GM18508 (cell line): ENCODE results near the gene LOXHD1.

Experiments used
- ATAC-seq: cut with Tn5 transposase; IDR thresholded peaks from one replicate; pipeline ENCODE4 v1.9.1; 2021; ENCODE audit warnings: moderate number of reproducible peaks; ENCODE audit not compliant: insufficient read depth, unreplicated experiment

Gene LOXHD1

GRCh38 chr18:46461993-46462392 lies 195.0 kb downstream of the LOXHD1 start:
- no peak for ATAC-seq

GRCh38 chr18:46460754-46461153 lies 196.3 kb downstream of the LOXHD1 start:
- ATAC-seq: no peak

- no peak for ATAC-seq
Measured at GRCh38 chr18:46459789-46460455, 197.1 kb downstream of the LOXHD1 start.

- ATAC-seq: no peak
Measured at GRCh38 chr18:46458472-46458871, 198.5 kb downstream of the LOXHD1 start.

GRCh38 chr18:46456691-46457090 lies 200.3 kb downstream of the LOXHD1 start:
- ATAC-seq: no peak

GRCh38 chr18:46452820-46453219 lies 204.2 kb downstream of the LOXHD1 start:
- ATAC-seq: no peak

- ATAC-seq: no peak
Measured at GRCh38 chr18:46449499-46449898, 207.5 kb downstream of the LOXHD1 start.

- no peak for ATAC-seq
Measured at GRCh38 chr18:46449033-46449432, 208.0 kb downstream of the LOXHD1 start.

- ATAC-seq: no peak
Measured at GRCh38 chr18:46448347-46448746, 208.7 kb downstream of the LOXHD1 start.

GRCh38 chr18:46447792-46448191 lies 209.2 kb downstream of the LOXHD1 start:
- no peak for ATAC-seq

GRCh38 chr18:46447323-46447722 lies 209.7 kb downstream of the LOXHD1 start:
- no peak for ATAC-seq

- ATAC-seq: no peak
Measured at GRCh38 chr18:46445522-46446313, 211.3 kb downstream of the LOXHD1 start.

GRCh38 chr18:46439037-46439436 lies 218.0 kb downstream of the LOXHD1 start:
- ATAC-seq: no peak

- no peak for ATAC-seq
Measured at GRCh38 chr18:46437061-46437460, 220.0 kb downstream of the LOXHD1 start.

GRCh38 chr18:46436621-46437020 lies 220.4 kb downstream of the LOXHD1 start:
- no peak for ATAC-seq

- ATAC-seq: no peak
Measured at GRCh38 chr18:46435031-46435430, 222.0 kb downstream of the LOXHD1 start.

GRCh38 chr18:46434629-46435028 lies 222.4 kb downstream of the LOXHD1 start:
- no peak for ATAC-seq

GRCh38 chr18:46433121-46433826 lies 223.7 kb downstream of the LOXHD1 start:
- no peak for ATAC-seq

GRCh38 chr18:46431522-46432171 lies 225.4 kb downstream of the LOXHD1 start:
- no peak for ATAC-seq

GRCh38 chr18:46429649-46430224 lies 227.3 kb downstream of the LOXHD1 start:
- ATAC-seq: no peak
